OCI-LY7 (cell line): Measurements from ENCODE around the gene GJE1.

Experiments used
- CTCF ChIP-seq: fragments of 200-600 bp; sonication (generic); conservative IDR thresholded peaks from 2 replicates; pipeline ENCODE4 v1.5.1; 2014; ENCODE audit warnings: mild to moderate bottlenecking, antibody characterized with exemption, low read length, moderate library complexity, mixed read lengths
- EZH2phosphoT487 ChIP-seq: fragments of 200-600 bp; sonication (generic); IDR thresholded peaks from 2 replicates; pipeline ENCODE4 v1.6.1; 2018; ENCODE audit warnings: low read depth, borderline replicate concordance, mild to moderate bottlenecking, mixed run types, antibody characterized with exemption, low read length, moderate library complexity, mixed read lengths

DNA sequence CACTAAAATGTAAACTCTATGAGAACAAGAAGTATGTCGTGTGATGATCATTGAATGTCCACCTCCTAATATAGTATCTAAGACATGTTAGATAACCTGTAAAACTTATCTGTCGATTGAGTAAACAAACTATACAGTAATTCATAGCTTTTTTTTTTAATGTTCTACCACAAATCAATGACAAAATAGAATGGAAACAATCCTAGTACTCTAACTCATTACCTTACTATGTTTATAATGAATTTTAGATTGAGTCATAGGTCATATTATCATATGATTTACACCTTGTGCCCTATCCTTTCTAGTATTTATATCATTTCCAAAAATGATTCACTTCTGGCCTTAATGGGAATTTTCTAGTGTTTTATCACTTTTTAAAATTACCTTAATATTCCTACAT lies 20.5 kb downstream of the GJE1 start:
- TF ChIP-seq EZH2phosphoT487 (no peak), CTCF (no peak)
